Measurements from ENCODE around the gene GALNT10. TPM values are rescaled to one million over a fixed set of nuclear protein-coding genes. Genes with fewer than 3 reads are reported as not detected.

Gene GALNT10
- total RNA-seq, 4 donors from 2014 or later = 35.9 to 59.4 (median 46.8) TPM

DNA sequence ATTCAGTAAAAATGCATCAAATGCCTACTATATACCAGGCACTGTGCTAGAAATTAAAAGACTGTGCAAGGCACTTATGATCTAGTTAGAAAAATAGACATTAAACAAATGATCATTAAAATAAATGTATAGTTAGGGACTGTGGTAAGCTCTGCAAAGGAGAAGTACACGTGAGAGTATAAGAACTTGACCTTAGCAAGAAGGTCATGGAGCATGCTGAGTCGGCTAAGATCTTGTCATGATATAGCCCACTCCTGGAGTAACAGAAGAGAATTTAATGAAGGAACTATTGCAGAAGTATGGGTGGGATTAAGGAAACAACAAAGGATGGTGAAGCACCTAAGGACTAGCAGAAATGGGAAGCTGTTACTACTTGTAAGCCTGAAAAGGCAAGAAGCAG is 231.8 kb downstream of the GALNT10 start:
- TF ChIP-seq, protein P1, sequence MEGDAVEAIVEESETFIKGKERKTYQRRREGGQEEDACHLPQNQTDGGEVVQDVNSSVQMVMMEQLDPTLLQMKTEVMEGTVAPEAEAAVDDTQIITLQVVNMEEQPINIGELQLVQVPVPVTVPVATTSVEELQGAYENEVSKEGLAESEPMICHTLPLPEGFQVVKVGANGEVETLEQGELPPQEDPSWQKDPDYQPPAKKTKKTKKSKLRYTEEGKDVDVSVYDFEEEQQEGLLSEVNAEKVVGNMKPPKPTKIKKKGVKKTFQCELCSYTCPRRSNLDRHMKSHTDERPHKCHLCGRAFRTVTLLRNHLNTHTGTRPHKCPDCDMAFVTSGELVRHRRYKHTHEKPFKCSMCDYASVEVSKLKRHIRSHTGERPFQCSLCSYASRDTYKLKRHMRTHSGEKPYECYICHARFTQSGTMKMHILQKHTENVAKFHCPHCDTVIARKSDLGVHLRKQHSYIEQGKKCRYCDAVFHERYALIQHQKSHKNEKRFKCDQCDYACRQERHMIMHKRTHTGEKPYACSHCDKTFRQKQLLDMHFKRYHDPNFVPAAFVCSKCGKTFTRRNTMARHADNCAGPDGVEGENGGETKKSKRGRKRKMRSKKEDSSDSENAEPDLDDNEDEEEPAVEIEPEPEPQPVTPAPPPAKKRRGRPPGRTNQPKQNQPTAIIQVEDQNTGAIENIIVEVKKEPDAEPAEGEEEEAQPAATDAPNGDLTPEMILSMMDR (IDR thresholded peaks at IDR 0.05) = no peak
- TF ChIP-seq POLR2A (IDR thresholded peaks at IDR 0.05) = no peak
- peaks cover 0 to 10% (median 0%) of the 10 kb centered on the region in 3 donors for H3K36me3 ChIP-seq
- no peaks in the 10 kb centered on the region for H3K9me3 ChIP-seq
- no peak overlapping the region for H3K27ac ChIP-seq
- no peak overlapping the region for H3K4me3 ChIP-seq
- H3K27me3 ChIP-seq = no peaks in the 10 kb centered on the region
- no peaks in the 10 kb centered on the region for H3K4me1 ChIP-seq
- no peak for DNase-seq

DNA sequence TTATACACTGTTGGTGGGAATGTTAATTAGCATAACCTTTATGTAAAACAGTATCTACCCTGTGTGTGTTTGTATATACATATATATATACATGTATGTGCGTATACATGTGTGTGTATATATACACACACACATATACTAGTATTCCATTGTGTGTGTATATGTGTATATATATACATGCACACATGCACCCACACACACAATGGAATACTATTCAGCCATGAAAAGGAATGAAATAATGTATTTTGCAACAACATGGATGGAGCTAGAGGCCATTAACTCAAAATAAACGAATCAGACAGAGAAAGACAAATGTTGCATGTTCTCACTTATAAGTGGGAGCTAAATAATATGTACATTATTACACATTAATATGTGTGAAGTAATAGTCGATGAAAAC is 237.7 kb downstream of the GALNT10 start:
- Histone ChIP-seq H3K4me1 (no peaks in the 10 kb centered on the region), H3K4me3 (no peak overlapping the region), H3K27ac (no peak overlapping the region), H3K27me3 (no peaks in the 10 kb centered on the region), H3K9me3 (no peaks in the 10 kb centered on the region), H3K36me3 (no peaks in the 10 kb centered on the region)
- no peak for TF ChIP-seq POLR2A (IDR thresholded peaks at IDR 0.05)
- TF ChIP-seq, protein P1 (IDR thresholded peaks at IDR 0.05) = no peak
- no peak for DNase-seq

DNA sequence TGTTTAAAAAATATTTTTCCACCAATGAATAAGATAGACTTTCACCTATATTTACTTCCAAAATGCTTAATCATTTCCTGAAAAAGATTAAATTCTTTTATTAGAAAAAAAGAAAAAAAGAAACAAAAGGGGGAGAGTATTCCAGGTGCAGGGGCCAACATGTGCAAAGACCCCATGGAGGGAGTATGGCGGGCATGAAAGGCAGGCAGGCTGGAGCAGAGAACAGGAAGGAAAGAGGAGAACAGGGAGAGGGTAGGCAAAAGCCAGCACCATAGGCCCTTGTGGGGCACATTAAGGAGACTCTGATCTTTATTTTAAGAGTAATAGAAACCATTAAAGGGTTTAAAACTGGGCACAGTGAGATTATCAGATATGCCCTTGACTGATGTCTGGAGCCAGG is 238.8 kb downstream of the GALNT10 start:
- Histone ChIP-seq H3K27me3 (no peaks in the 10 kb centered on the region), H3K4me1 (no peaks in the 10 kb centered on the region), H3K9me3 (no peaks in the 10 kb centered on the region), H3K4me3 (no peak overlapping the region), H3K36me3 (peaks cover 0 to 2% (median 0%) of the 10 kb centered on the region in 3 donors), H3K27ac (no peak overlapping the region)
- no peak for DNase-seq
- TF ChIP-seq, protein P1 (IDR thresholded peaks at IDR 0.05) = no peak
- TF ChIP-seq POLR2A (IDR thresholded peaks at IDR 0.05) = no peak

DNA sequence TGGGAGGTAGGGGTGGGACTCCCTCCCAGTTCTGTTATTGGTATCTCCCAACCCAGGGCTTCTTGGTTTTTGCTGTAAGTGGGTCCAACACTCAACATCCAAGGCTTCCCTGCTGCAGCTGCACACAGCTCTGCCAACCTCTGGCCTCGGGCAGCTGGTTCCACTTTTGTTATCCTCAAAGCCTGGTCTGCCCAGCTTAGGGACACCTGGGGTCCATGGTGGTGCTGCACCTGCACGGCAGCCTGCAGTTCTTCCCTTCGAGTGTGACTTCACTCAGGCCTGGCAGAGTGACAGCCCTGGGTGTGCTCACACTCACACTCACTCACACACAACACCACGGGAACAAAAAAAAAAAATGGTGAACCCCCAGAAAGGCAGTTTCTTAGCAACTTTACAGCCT is 239.9 kb downstream of the GALNT10 start:
- Histone ChIP-seq H3K4me1 (no peaks in the 10 kb centered on the region), H3K4me3 (no peak overlapping the region), H3K9me3 (no peaks in the 10 kb centered on the region), H3K36me3 (peaks cover 0 to 13% (median 0%) of the 10 kb centered on the region in 3 donors), H3K27ac (no peak overlapping the region), H3K27me3 (no peaks in the 10 kb centered on the region)
- DNase-seq = no peak
- TF ChIP-seq POLR2A (IDR thresholded peaks at IDR 0.05) = no peak
- TF ChIP-seq, protein P1 (IDR thresholded peaks at IDR 0.05) = no peak

DNA sequence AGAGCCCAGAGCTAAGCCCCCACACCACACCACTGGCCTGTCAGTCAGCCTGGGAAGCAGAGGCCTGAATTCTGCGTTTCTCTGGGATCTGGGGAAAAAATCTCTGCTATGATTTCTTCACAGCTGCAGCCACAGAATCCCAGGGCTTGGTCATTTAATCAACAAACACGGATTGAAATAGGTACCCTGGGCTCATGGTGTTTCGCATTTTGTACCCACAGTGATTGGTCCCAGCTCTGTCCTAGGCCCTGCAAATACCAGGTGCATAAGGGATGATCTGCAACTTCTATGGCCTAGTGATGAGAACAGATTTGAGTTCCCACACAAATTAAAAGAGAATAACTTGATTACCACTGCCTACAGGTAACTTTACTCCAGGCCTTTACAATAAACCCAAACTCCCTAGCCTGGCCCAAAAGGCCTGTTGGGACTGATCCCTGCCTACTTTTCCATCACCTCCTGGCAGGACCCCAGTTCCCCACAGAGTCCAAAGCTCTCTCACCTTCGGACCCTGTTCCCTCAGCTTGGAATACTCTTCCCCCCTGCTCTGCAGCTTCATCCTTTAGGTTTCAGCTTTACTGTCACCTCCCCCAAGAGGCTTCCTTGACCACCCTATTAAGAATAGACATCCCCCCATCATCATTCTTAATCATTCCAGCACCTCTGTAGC is 240.6 kb downstream of the GALNT10 start:
- no peak for DNase-seq
- Histone ChIP-seq H3K27me3 (no peaks in the 10 kb centered on the region), H3K9me3 (no peaks in the 10 kb centered on the region), H3K36me3 (peaks cover 0 to 20% (median 0%) of the 10 kb centered on the region in 3 donors), H3K4me1 (no peaks in the 10 kb centered on the region), H3K27ac (no peak overlapping the region), H3K4me3 (no peak overlapping the region)
- TF ChIP-seq, protein P1 (IDR thresholded peaks at IDR 0.05) = no peak
- no peak for TF ChIP-seq POLR2A (IDR thresholded peaks at IDR 0.05)
